K562 (cell line): ENCODE measurements around the gene PRKG1. TPM values are rescaled to one million over a fixed set of nuclear protein-coding genes. Genes with fewer than 3 reads are reported as not detected.

Experiments used
- ATAC-seq: fragments of 200-7000 bp; cut with Tn5 transposase; 3 replicates; pipeline ENCODE4 v1.9.1; 2020; ENCODE audit warnings: moderate library complexity
- BruUV-seq: library from RNA; stranded (reverse); fragments of 400-500 nt; replicated peaks from 2 replicates; lab custom pipeline; 2021; lab: Mats Ljungman, UMichigan
- CTCF ChIA-PET: fragments of 300-600 bp; formaldehyde crosslinking; extraction: SDS; loops from one replicate; lab custom pipeline; 2021; ENCODE audit warnings: low intra/inter-chr PET ratio; lab: Yijun Ruan, JAX
- POLR2A ChIA-PET: fragments of 300-600, 350-650 bp; sonication (Branson Sonifier 250); formaldehyde crosslinking; extraction: SDS; loops from one replicate; lab custom pipeline; 2021; ENCODE audit warnings: antibody characterized with exemption, inconsistent platforms; lab: Yijun Ruan, JAX
- DNase-seq, 4 experiments: peaks; one replicate each; pipeline versions ENCODE4 v3.0.0 to v3.0.0-alpha.2; 2011 to 2018; ENCODE audit warnings: low spot score in 3 of 4, mixed read lengths in 3 of 4; ENCODE audit errors: extremely low read depth in 1 of 4
- FAIRE-seq: peaks from 2 replicates; lab custom pipeline; 2011; peaks lifted over from hg19 to GRCh38; lab: Jason Lieb, UNC
- H2AFZ ChIP-seq: 2 replicates; pipeline ENCODE4 v1.6.0; 2011; ENCODE audit warnings: low read depth, low read length, control low read depth, inconsistent platforms
- H3K27ac ChIP-seq: fragments of 200-600 bp; 3 replicates; pipeline ENCODE4 v1.8.0; 2011; ENCODE audit warnings: low read depth, mild to moderate bottlenecking, control low read depth, inconsistent platforms, low read length, moderate library complexity, mixed read lengths; ENCODE audit errors: extremely low read depth
- H3K27me3 ChIP-seq, 2 experiments: fragments of 300-600 bp in 1 of 2; 2 replicates in 1 of 2; 3 replicates in 1 of 2; pipeline versions ENCODE4 v1.6.0 to v1.8.0; 2011; ENCODE audit warnings: inconsistent platforms in 2 of 2, low read length in 2 of 2, mild to moderate bottlenecking in 1 of 2, mixed read lengths in 1 of 2, moderate library complexity in 1 of 2; ENCODE audit not compliant: control insufficient read depth in 2 of 2, insufficient read depth in 2 of 2
- H3K36me3 ChIP-seq: fragments of 300-600 bp; 3 replicates; pipeline ENCODE4 v1.8.0; 2011; ENCODE audit warnings: mild to moderate bottlenecking, low read length, inconsistent platforms; ENCODE audit not compliant: control insufficient read depth, insufficient read depth
- H3K4me1 ChIP-seq, 2 experiments: fragments of 200-600 bp in 1 of 2; replicated peaks in 1 of 2; 2 replicates in 1 of 2; 3 replicates in 1 of 2; pipeline versions ENCODE4 v1.5.1 to v1.8.0; 2011; ENCODE audit warnings: inconsistent platforms in 2 of 2, low read length in 2 of 2, mild to moderate bottlenecking in 1 of 2, mixed read lengths in 1 of 2, moderate library complexity in 1 of 2; ENCODE audit not compliant: control insufficient read depth in 2 of 2, insufficient read depth in 2 of 2
- H3K4me2 ChIP-seq: 2 replicates; pipeline ENCODE4 v1.6.1; 2011; ENCODE audit warnings: low read length, control low read depth, inconsistent platforms, mixed read lengths; ENCODE audit not compliant: insufficient read depth
- H3K4me3 ChIP-seq: fragments of 200-600 bp; sonication (generic), shearing (Covaris generic); 2 replicates; pipeline ENCODE4 v1.5.1; 2016; ENCODE audit warnings: control low read depth, inconsistent platforms
- H3K79me2 ChIP-seq: fragments of 200-600 bp; 3 replicates; pipeline ENCODE4 v1.8.0; 2011; ENCODE audit warnings: low read length, inconsistent platforms; ENCODE audit not compliant: control insufficient read depth, insufficient read depth
- H3K9ac ChIP-seq, 2 experiments: 2 replicates each; pipeline versions ENCODE4 v1.6.0 to v1.6.1; 2011; ENCODE audit warnings: low read depth in 2 of 2, low read length in 2 of 2, control low read depth in 1 of 2, inconsistent platforms in 1 of 2, mild to moderate bottlenecking in 1 of 2, mixed read lengths in 1 of 2; ENCODE audit not compliant: insufficient read depth in 1 of 2
- H3K9me1 ChIP-seq: one replicate; pipeline ENCODE4 v1.6.0; 2011; ENCODE audit warnings: inconsistent platforms, mild to moderate bottlenecking, low read length, moderate library complexity; ENCODE audit not compliant: control insufficient read depth, insufficient read depth
- H3K9me3 ChIP-seq: replicated peaks from 2 replicates; pipeline ENCODE4 v1.5.1; 2011; ENCODE audit warnings: low read depth, low read length, inconsistent platforms; ENCODE audit not compliant: control insufficient read depth, insufficient read depth
- H4K20me1 ChIP-seq: replicated peaks from 2 replicates; pipeline ENCODE4 v1.6.1; 2011; ENCODE audit warnings: low read length, inconsistent platforms, mixed read lengths; ENCODE audit not compliant: control insufficient read depth, insufficient read depth
- GABPB1 ChIP-seq: sonication (generic); formaldehyde crosslinking; IDR thresholded peaks from 2 replicates; pipeline ENCODE4 v1.8.0; 2022; ENCODE audit warnings: mild to moderate bottlenecking, missing genetic modification reagents
- LCOR ChIP-seq: sonication (generic); formaldehyde crosslinking; IDR thresholded peaks from 2 replicates; pipeline ENCODE4 v1.8.0; 2022; ENCODE audit warnings: mild to moderate bottlenecking, missing genetic modification reagents
- RAD21 ChIP-seq, 2 experiments: fragments of 250-450 bp in 1 of 2; fragments of 450-650 bp in 1 of 2; sonication (Bioruptor Pico) in 1 of 2; formaldehyde crosslinking in 1 of 2; IDR thresholded peaks in 1 of 2; conservative IDR thresholded peaks in 1 of 2; 2 replicates each; pipeline versions ENCODE4 v1.4.0 to v1.8.0; 2020 to 2022; ENCODE audit warnings: mild to moderate bottlenecking in 2 of 2, moderate library complexity in 1 of 2
- TAF15 ChIP-seq: fragments of 200-400 bp; formaldehyde crosslinking; IDR thresholded peaks from 2 replicates; pipeline ENCODE4 v1.6.1; 2017; ENCODE audit warnings: mild to moderate bottlenecking, low read depth, low read length, moderate library complexity
- WGBS: fragments of 100-300 bp; shearing (Covaris generic); methylation state at CpG from one replicate; pipeline ENCODE4 v1.1.6; 2016; ENCODE audit warnings: low coverage, mixed read lengths; ENCODE audit not compliant: insufficient coverage; ENCODE audit errors: missing lambda C conversion rate; 5-methylcytosine and 5-hydroxymethylcytosine counted together
- in situ Hi-C: fragments of 300-500 bp; cut with MboI; formaldehyde crosslinking; loops from 4 replicates; pipeline ENCODE4 v1.15.0; 2018; ENCODE audit warnings: inconsistent platforms, mixed read lengths
- intact Hi-C: fragments of 100-400 bp; cut with micrococcal nuclease; formaldehyde crosslinking; loops from 2 replicates; pipeline ENCODE4 v1.14.2; 2022
- polyA plus RNA-seq, 8 experiments: library from polyadenylated mRNA; depleted of rRNA in 4 of 8; stranded (reverse) in 5 of 8; unstranded in 3 of 8; fragments of >200 nt; fragmentation: Nextera tagmentation in 2 of 8; fragmentation: Illumina TruSeq in 1 of 8; extraction: Ambion mirVana in 2 of 8; extraction: Trizol in 1 of 8; gene quantifications; 2 replicates each; pipeline versions ENCODE4 v1.2.1 to v1.2.3, GENCODE V29; 2011 to 2014; ENCODE audit warnings: inconsistent platforms in 1 of 8, missing spikeins in 1 of 8
- total RNA-seq, 7 experiments: library from RNA; depleted of rRNA in 6 of 7; stranded (reverse); fragments of >200 nt in 6 of 7; fragmentation: Illumina TruSeq in 2 of 7; extraction: Trizol in 2 of 7; gene quantifications; 2 replicates each; pipeline versions ENCODE4 v1.2.1 to v1.2.3, GENCODE V29; 2011 to 2021; ENCODE audit warnings: low replicate concordance in 1 of 7
- TF ChIP-seq, protein P1 (sequence below): fragments of 250-450 bp; sonication (Bioruptor Pico); IDR thresholded peaks from 2 replicates; pipeline ENCODE4 v1.9.0; 2021; ENCODE audit warnings: mild to moderate bottlenecking, inconsistent platforms
- TF ChIP-seq, protein P2 (sequence below): fragments of 250-450 bp; sonication (Bioruptor Pico); IDR thresholded peaks from 2 replicates; pipeline ENCODE4 v1.8.0; 2022; ENCODE audit warnings: inconsistent platforms, mild to moderate bottlenecking, moderate library complexity, borderline replicate concordance

Gene PRKG1
- total and polyA plus RNA-seq, 9 of the 15 experiments (the other 6 are each of a cell fraction or from before 2014, with no cell fraction given) = 0.22 TPM; not detected in 8

DNA sequence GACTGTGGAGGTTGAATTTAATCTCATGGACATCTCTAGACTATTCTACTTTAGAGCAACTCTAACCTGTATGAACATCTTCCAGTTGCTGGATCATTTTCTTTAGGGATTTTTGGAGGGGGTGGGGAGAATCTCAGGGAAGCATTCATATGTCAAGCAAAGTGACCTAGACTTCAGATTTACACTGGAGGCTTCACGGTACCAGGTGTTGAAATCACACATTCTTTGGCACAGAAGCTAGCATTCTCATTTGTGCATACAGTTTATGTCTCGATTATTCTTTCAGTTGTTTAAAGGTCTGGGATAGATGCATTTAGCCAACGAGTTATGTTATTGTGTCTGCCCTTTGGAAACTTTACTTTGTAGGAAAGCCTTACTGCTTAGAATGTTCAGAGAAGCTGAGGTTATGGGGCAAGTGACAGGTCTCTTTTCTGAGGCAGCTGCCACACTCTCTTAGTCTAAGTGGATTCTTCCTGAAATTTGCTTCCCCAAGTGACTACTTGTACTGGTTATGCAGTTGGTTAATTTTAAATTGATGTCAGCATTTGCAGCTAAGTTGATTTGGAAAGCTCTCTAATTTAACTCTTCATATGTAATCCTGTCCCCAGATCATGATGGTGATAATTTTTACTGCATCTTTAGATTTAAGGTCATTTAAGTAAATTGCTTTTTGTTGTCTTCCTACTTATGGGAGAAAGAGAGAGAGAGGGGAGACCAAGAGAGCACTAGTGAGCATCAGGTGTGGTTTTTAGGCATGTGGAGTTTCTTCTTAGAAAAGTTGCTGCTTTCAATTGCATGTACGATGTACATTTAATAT lies 153.8 kb downstream of the PRKG1 start:
- Histone ChIP-seq H3K79me2 (no peaks in the 10 kb centered on the region), H3K27me3 (no peaks in the 10 kb centered on the region), H2AFZ (no peak overlapping the region), H3K4me3 (no peak overlapping the region), H3K9ac (no peak overlapping the region), H3K9me3 (no peaks in the 10 kb centered on the region), H3K27ac (no peak overlapping the region), H3K4me2 (no peak overlapping the region), H4K20me1 (no peaks in the 10 kb centered on the region), H3K36me3 (no peaks in the 10 kb centered on the region), H3K9me1 (no peaks in the 10 kb centered on the region), H3K4me1 (no peaks in the 10 kb centered on the region)
- ChIA-PET POLR2A (no interaction called here), CTCF (no interaction called here)
- ATAC-seq (no peak), DNase-seq (no peak), FAIRE-seq (no peak)
- no TSS peak for BruUV-seq
- in situ Hi-C loops = no loop called here
- WGBS = 0% methylated on average over 4 of the region's 4 CpGs
- intact Hi-C loops = no loop called here
- no peak for TF ChIP-seq GABPB1 (CRISPR knock-in tag)
- TF ChIP-seq RAD21 (CRISPR knock-in tag; conservative IDR thresholded peaks at IDR 0.05 in 1 of 2, IDR thresholded peaks at IDR 0.05 in 1 of 2) = no peak
- TF ChIP-seq, protein P1, sequence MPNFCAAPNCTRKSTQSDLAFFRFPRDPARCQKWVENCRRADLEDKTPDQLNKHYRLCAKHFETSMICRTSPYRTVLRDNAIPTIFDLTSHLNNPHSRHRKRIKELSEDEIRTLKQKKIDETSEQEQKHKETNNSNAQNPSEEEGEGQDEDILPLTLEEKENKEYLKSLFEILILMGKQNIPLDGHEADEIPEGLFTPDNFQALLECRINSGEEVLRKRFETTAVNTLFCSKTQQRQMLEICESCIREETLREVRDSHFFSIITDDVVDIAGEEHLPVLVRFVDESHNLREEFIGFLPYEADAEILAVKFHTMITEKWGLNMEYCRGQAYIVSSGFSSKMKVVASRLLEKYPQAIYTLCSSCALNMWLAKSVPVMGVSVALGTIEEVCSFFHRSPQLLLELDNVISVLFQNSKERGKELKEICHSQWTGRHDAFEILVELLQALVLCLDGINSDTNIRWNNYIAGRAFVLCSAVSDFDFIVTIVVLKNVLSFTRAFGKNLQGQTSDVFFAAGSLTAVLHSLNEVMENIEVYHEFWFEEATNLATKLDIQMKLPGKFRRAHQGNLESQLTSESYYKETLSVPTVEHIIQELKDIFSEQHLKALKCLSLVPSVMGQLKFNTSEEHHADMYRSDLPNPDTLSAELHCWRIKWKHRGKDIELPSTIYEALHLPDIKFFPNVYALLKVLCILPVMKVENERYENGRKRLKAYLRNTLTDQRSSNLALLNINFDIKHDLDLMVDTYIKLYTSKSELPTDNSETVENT (CRISPR knock-in tag) = no peak
- TF ChIP-seq, protein P2, sequence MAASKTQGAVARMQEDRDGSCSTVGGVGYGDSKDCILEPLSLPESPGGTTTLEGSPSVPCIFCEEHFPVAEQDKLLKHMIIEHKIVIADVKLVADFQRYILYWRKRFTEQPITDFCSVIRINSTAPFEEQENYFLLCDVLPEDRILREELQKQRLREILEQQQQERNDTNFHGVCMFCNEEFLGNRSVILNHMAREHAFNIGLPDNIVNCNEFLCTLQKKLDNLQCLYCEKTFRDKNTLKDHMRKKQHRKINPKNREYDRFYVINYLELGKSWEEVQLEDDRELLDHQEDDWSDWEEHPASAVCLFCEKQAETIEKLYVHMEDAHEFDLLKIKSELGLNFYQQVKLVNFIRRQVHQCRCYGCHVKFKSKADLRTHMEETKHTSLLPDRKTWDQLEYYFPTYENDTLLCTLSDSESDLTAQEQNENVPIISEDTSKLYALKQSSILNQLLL (CRISPR knock-in tag) = no peak
- no peak for TF ChIP-seq TAF15
- no peak for TF ChIP-seq LCOR (CRISPR knock-in tag)
